Mucosa of descending colon (tissue), 3 donors: ENCODE measurements around the gene SERPINF2. TPM values are rescaled to one million over a fixed set of nuclear protein-coding genes. Genes with fewer than 3 reads are reported as not detected.
"Not testable (repeated sequence)": the region's sequence is repeated elsewhere in the genome, so short reads cannot be mapped to it uniquely, and the experiment has no call there.

Experiments
- ATAC-seq: fragments of 200-7000 bp; cut with Tn5 transposase; one replicate; pipeline ENCODE4 v1.9.1; 2020; ENCODE audit warnings: mild to moderate bottlenecking, moderate library complexity
- DNase-seq, 3 donors: peaks; one replicate each; pipeline ENCODE4 v3.0.0-alpha.2; 2020
- H3K36me3 ChIP-seq: fragments of 200-600 bp; one replicate; pipeline ENCODE4 v1.8.0; 2021; ENCODE audit warnings: low read depth, mild to moderate bottlenecking
- H3K4me1 ChIP-seq: fragments of 200-600 bp; one replicate; pipeline ENCODE4 v1.8.0; 2021; ENCODE audit warnings: low read depth, mild to moderate bottlenecking
- H3K4me3 ChIP-seq: fragments of 200-600 bp; one replicate; pipeline ENCODE4 v1.8.0; 2021; ENCODE audit warnings: mild to moderate bottlenecking
- H3K9me3 ChIP-seq: fragments of 200-600 bp; one replicate; pipeline ENCODE4 v1.8.0; 2021; ENCODE audit warnings: mild to moderate bottlenecking
- intact Hi-C, 2 donors: fragments of 100-400 bp; cut with DNase I in 1 of 2; cut with micrococcal nuclease in 1 of 2; formaldehyde crosslinking; loops; one replicate each; pipeline versions ENCODE4 v1.11.0 to v1.11.1; 2022; cut with DNase I, micrococcal nuclease
- total RNA-seq, 3 donors: library from RNA; stranded (reverse); fragmentation: NEBNext Ultra II Directional in 2 of 3; extraction: Animal tissue kit (Norgen Biotek cat#: 25700) in 2 of 3; gene quantifications; one replicate each; pipeline versions ENCODE4 v1.2.1 to v1.2.4, GENCODE V29; 2021 to 2023
- TF ChIP-seq, protein P1 (sequence below): fragments of 200-600 bp; IDR thresholded peaks from one replicate; pipeline ENCODE4 v1.8.0; 2022; ENCODE audit warnings: antibody characterized with exemption, mild to moderate bottlenecking
- donor health status: DM: no; HTN: no; CAD: no; lungs with moderate emphysema.
- donor health status: DM: no; HTN: no; CAD: no.
- donor health status: DM: no; HTN: yes; CAD: no.

The SERPINF2 gene
- total RNA-seq, 3 donors from 2014 or later = 0.78 to 8.2 (median 2.9) TPM

GRCh38 chr17:1735418-1735817, 7.3 kb upstream of the SERPINF2 start:
- no peak for DNase-seq
- H3K4me1 ChIP-seq = peaks cover 3% of the 10 kb centered on the region
- no peak for ATAC-seq
- H3K9me3 ChIP-seq = no peaks in the 10 kb centered on the region
- peaks cover 2% of the 10 kb centered on the region for H3K36me3 ChIP-seq
- H3K4me3 ChIP-seq = no peak overlapping the region
- intact Hi-C loops = no loop called here
- TF ChIP-seq, protein P1, sequence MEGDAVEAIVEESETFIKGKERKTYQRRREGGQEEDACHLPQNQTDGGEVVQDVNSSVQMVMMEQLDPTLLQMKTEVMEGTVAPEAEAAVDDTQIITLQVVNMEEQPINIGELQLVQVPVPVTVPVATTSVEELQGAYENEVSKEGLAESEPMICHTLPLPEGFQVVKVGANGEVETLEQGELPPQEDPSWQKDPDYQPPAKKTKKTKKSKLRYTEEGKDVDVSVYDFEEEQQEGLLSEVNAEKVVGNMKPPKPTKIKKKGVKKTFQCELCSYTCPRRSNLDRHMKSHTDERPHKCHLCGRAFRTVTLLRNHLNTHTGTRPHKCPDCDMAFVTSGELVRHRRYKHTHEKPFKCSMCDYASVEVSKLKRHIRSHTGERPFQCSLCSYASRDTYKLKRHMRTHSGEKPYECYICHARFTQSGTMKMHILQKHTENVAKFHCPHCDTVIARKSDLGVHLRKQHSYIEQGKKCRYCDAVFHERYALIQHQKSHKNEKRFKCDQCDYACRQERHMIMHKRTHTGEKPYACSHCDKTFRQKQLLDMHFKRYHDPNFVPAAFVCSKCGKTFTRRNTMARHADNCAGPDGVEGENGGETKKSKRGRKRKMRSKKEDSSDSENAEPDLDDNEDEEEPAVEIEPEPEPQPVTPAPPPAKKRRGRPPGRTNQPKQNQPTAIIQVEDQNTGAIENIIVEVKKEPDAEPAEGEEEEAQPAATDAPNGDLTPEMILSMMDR = no peak

DNA sequence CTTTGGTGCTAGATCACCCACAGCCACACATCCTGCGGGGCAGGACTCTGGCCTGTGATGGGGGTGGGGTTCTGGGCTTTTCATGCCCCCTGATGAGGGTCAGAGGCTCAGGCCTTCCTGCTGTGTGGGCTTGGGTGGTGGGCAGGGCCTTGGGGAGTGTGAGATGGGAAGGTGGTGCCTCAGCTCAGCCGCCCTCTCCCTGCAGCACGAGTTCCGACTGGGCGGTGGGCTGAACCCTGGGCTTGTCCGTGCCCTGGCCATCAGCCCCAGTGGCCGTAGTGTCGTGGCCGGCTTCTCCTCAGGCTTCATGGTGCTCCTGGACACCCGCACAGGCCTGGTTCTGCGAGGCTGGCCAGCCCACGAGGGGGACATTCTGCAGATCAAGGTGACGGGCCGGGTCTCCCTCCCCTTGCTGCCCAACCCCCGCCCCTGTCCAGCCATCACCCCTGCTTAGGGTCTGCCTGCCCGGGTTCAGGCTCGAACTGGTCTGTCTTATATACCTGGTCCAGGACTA, 6.8 kb upstream of the SERPINF2 start:
- TF ChIP-seq, protein P1 = no peak
- ATAC-seq = no peak

DNA sequence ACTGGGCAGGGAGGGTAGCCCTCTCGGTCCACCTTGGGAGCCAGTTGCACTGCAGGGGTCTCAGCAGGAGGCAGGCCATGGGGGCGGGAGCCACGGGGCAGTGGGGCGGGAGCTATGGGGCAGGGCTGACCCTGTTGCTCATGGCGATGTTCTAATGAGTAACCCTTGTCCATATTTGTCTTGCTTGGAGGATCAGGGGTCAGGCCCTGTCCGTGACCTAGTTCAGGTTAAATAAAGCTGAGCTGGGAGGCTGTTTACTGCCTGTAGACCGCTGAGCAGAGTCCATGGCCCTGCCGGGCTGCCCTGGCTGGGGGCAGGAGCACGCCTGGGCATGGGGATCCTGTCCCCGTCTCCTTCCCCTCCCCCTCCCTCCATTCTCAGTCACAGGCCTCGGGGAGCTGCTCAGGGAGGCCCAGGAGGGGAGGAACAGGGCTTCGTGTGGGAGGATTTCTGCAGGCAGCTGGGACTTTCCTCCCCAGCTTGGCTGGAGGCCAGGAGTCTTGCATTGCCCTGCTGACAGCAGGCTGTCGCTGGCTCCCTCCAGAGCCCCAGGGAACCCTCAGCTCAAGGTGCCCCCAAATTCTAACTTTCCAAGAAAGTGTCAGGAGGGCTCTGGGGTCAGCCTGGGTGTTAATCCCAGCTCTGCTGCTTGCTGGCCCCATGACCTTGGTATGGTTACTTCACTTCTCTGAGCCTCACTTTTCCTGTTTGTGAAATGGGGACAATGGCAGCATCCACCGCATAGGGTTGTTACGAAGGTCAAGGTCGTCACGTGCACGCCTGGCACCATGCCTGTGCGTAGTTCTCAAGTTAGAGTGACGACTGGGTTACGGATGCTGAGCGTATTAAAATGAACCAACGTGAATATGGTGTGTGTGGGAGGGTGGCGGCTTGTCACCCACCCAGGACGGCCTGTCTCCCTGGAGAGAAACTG, 6.1 kb upstream of the SERPINF2 start:
- peak in 1 of 3 donors; percentile 72 for DNase-seq
- no peak overlapping the region for H3K4me3 ChIP-seq
- intact Hi-C loops = no loop called here
- H3K36me3 ChIP-seq = peaks cover 2% of the 10 kb centered on the region
- peaks cover 3% of the 10 kb centered on the region for H3K4me1 ChIP-seq
- H3K9me3 ChIP-seq = no peaks in the 10 kb centered on the region
- TF ChIP-seq, protein P1 = no peak
- peak; percentile 47 for ATAC-seq

More for the DNA sequence above, 6.8 kb upstream of the SERPINF2 start:
- DNase-seq = no peak
- peaks cover 2% of the 10 kb centered on the region for H3K36me3 ChIP-seq
- no peak overlapping the region for H3K4me3 ChIP-seq
- H3K4me1 ChIP-seq = peaks cover 3% of the 10 kb centered on the region
- H3K9me3 ChIP-seq = no peaks in the 10 kb centered on the region
- intact Hi-C loops = no loop called here

DNA sequence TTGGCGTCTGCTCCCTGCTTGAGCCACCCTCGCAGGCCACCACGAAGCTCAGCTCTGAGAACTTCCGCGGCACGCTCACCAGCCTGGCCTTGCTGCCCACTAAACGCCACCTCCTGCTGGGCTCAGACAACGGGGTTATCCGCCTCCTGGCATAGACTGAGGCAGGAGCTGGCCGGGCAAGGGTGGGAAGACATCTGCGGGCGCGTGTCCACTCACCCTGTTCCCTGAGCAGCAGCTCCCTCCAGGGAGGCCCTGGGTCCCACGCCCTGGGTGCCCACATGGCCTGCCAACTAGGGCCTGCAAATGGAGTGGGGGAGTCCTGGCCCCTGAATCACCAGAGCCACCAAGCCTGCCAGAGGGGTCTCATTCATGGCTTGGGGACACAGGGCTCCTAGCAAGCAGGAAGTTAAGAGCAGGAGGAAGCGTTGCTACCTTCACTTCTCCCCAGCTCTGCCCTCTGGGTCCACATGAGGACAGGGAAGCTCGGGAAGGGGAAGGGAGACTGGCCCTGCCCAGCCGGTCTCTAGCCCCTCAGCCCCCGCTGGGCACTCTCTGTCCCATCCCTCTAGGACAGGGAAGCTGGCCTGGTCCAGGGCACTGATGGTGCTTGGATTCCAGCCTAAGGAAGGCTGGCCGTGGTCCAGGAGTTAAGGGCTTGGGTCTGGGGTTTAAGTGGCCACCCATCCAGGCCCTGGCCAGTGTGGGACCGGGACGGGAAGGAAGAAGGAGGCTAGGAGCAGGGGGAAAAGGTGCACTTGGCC, 5.0 kb upstream of the SERPINF2 start:
- ATAC-seq (peak; percentile 69), DNase-seq (peak in 1 of 3 donors; percentile 54)
- TF ChIP-seq, protein P1 = no peak
- no peaks in the 10 kb centered on the region for H3K9me3 ChIP-seq
- intact Hi-C loops = no loop called here
- peaks cover 3% of the 10 kb centered on the region for H3K4me1 ChIP-seq
- peaks cover 2% of the 10 kb centered on the region for H3K36me3 ChIP-seq
- H3K4me3 ChIP-seq = no peak overlapping the region

DNA sequence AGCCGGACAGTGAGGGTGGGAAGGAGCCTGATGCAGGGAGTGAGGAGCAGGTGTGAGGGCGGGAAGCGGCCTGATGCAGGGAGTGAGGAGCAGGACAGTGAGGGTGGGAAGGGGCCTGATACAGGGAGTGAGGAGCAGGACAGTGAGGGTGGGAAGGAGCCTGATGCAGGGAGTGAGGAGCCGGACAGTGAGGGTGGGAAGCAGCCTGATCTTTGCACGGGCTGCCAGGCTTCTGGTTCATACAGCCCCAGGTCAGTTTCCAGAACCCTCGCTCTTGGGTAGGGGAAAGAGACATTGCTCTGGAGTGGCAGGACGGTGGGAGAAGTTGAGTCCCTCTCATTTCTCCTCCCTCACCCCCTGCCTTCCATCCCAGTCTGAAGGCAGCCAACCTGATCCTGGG, 772 bp upstream of the SERPINF2 start:
- intact Hi-C loops = not testable (repeated sequence)

DNA sequence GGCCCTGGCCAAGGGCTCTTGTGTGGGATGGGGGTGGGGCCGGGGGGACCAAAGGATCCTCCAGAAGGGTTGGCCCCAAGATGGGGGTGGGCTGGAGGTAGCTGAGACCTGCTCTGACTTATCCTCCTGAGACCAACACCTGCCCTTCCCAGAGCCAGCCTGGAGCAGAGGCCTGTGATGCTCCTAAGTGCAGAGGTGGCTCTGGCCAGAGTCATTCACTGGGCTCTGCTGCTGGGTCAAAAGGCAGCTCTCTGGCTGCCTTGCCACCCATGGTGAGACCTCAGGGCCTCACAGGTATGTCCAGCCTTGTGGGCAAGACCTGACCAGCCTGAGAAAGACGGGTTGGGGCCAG, 393 bp downstream of the SERPINF2 start:
- Histone ChIP-seq H3K9me3 (no peaks in the 10 kb centered on the region), H3K4me3 (no peak overlapping the region), H3K4me1 (no peaks in the 10 kb centered on the region), H3K36me3 (no peaks in the 10 kb centered on the region)
- ATAC-seq = no peak
- TF ChIP-seq, protein P1 = no peak
- no peak for DNase-seq
- intact Hi-C loops = no loop called here

More for the DNA sequence above, 772 bp upstream of the SERPINF2 start:
- H3K36me3 ChIP-seq, H3K4me3 ChIP-seq, H3K9me3 ChIP-seq, DNase-seq, ATAC-seq, H3K4me1 ChIP-seq: not testable (repeated sequence)
